IPS-NIHi11 (cell line): Measurements from ENCODE around the gene STEAP3.

Experiments
- DNase-seq: peaks from one replicate; pipeline ENCODE4 v3.0.0; 2012; ENCODE audit warnings: mixed read lengths, low spot score

Gene STEAP3

GRCh38 chr2:119197529-119198239 is 25.9 kb upstream of the STEAP3 start:
- no peak for DNase-seq

GRCh38 chr2:119198240-119198840 is 25.3 kb upstream of the STEAP3 start:
- no peak for DNase-seq

- DNase-seq: no peak
Observed at GRCh38 chr2:119201815-119202214, 21.8 kb upstream of the STEAP3 start.

- DNase-seq: no peak
Observed at GRCh38 chr2:119202610-119203310, 20.9 kb upstream of the STEAP3 start.

GRCh38 chr2:119204525-119204924 is 19.1 kb upstream of the STEAP3 start:
- no peak for DNase-seq

- DNase-seq: no peak
Observed at GRCh38 chr2:119205001-119205706, 18.5 kb upstream of the STEAP3 start.

- DNase-seq: no peak
Observed at GRCh38 chr2:119206201-119206600, 17.4 kb upstream of the STEAP3 start.

- DNase-seq: no peak
Observed at GRCh38 chr2:119207447-119207846, 16.2 kb upstream of the STEAP3 start.

GRCh38 chr2:119208791-119209203 is 14.8 kb upstream of the STEAP3 start:
- DNase-seq: no peak

GRCh38 chr2:119212139-119212800 is 11.4 kb upstream of the STEAP3 start:
- DNase-seq: no peak

- no peak for DNase-seq
Observed at GRCh38 chr2:119214453-119215037, 9.1 kb upstream of the STEAP3 start.

GRCh38 chr2:119216994-119217393 is 6.6 kb upstream of the STEAP3 start:
- no peak for DNase-seq

GRCh38 chr2:119218478-119219064 is 5.1 kb upstream of the STEAP3 start:
- peak; percentile 49 for DNase-seq

GRCh38 chr2:119219873-119220272 is 3.8 kb upstream of the STEAP3 start:
- no peak for DNase-seq

GRCh38 chr2:119220720-119221301 is 2.8 kb upstream of the STEAP3 start:
- no peak for DNase-seq

- no peak for DNase-seq
Observed at GRCh38 chr2:119221609-119222008, 2.0 kb upstream of the STEAP3 start.

GRCh38 chr2:119222213-119222612 is 1.4 kb upstream of the STEAP3 start:
- DNase-seq: no peak

- no peak for DNase-seq
Observed at GRCh38 chr2:119222863-119223520, 642 bp upstream of the STEAP3 start.

GRCh38 chr2:119224391-119225104 is 914 bp downstream of the STEAP3 start:
- no peak for DNase-seq
